Endothelial cell of umbilical vein (primary cell): ENCODE measurements around the gene CHSY1. TPM values are rescaled to one million over a fixed set of nuclear protein-coding genes. Genes with fewer than 3 reads are reported as not detected.

Source experiments
- BruUV-seq: library from RNA; stranded (reverse); fragments of 400-500 nt; replicated peaks from 2 replicates; lab custom pipeline; 2021; lab: Mats Ljungman, UMichigan
- CTCF ChIA-PET: fragments of 300-600, 350-600 bp; sonication (Branson Sonifier 250); formaldehyde crosslinking; loops from one replicate; lab custom pipeline; 2021; ENCODE audit warnings: antibody characterized with exemption, inconsistent platforms; lab: Charles Lee
- POLR2A ChIA-PET: fragments of 300-600, 350-600 bp; sonication (Branson Sonifier 250); formaldehyde crosslinking; loops from one replicate; lab custom pipeline; 2021; ENCODE audit warnings: antibody characterized with exemption, inconsistent platforms; lab: Charles Lee
- DNase-seq: peaks from one replicate; pipeline ENCODE4 v3.0.0-alpha.2; 2011; ENCODE audit warnings: low read depth, low spot score
- FAIRE-seq: peaks from 2 replicates; lab custom pipeline; 2011; peaks lifted over from hg19 to GRCh38; lab: Jason Lieb, UNC
- H2AFZ ChIP-seq: 2 replicates; pipeline ENCODE4 v1.6.0; 2012; ENCODE audit warnings: low read depth, low read length, control low read depth, inconsistent platforms
- H3K27ac ChIP-seq: 2 replicates; pipeline ENCODE4 v1.5.1; 2011; ENCODE audit warnings: low read depth, mild to moderate bottlenecking, control low read depth, low read length, moderate library complexity; ENCODE audit not compliant: insufficient read depth
- H3K27me3 ChIP-seq, 2 experiments: 2 replicates each; pipeline versions ENCODE4 v1.6.0 to v1.6.1; 2011; ENCODE audit warnings: low read length in 2 of 2, mixed read lengths in 1 of 2; ENCODE audit not compliant: control insufficient read depth in 2 of 2, insufficient read depth in 2 of 2
- H3K36me3 ChIP-seq, 2 experiments: 2 replicates in 1 of 2; 3 replicates in 1 of 2; pipeline ENCODE4 v1.5.1; 2011; ENCODE audit warnings: low read length in 2 of 2, mild to moderate bottlenecking in 1 of 2, moderate library complexity in 1 of 2; ENCODE audit not compliant: control insufficient read depth in 2 of 2, insufficient read depth in 2 of 2; ENCODE audit errors: extremely low read depth in 1 of 2
- H3K4me1 ChIP-seq: 3 replicates; pipeline ENCODE4 v1.5.1; 2011; ENCODE audit warnings: mild to moderate bottlenecking, low read length; ENCODE audit not compliant: control insufficient read depth, insufficient read depth; ENCODE audit errors: extremely low read depth
- H3K4me2 ChIP-seq: 2 replicates; pipeline ENCODE4 v1.6.1; 2011; ENCODE audit warnings: low read length, control low read depth, mixed read lengths; ENCODE audit not compliant: insufficient read depth
- H3K4me3 ChIP-seq, 3 experiments: fragments of 200-600 bp in 1 of 3; sonication (generic), shearing (Covaris generic) in 1 of 3; replicated peaks in 1 of 3; 2 replicates each; pipeline ENCODE4 v1.5.1; 2011 to 2016; ENCODE audit warnings: control low read depth in 3 of 3, low read length in 3 of 3, mild to moderate bottlenecking in 2 of 3, inconsistent platforms in 1 of 3, low read depth in 1 of 3, moderate library complexity in 1 of 3; ENCODE audit not compliant: insufficient read depth in 1 of 3
- H3K79me2 ChIP-seq: 2 replicates; pipeline ENCODE4 v1.6.0; 2012; ENCODE audit warnings: low read length, inconsistent platforms; ENCODE audit not compliant: control insufficient read depth, insufficient read depth
- H3K9ac ChIP-seq: replicated peaks from 2 replicates; pipeline ENCODE3; 2011; ENCODE audit warnings: low read length, control low read depth; ENCODE audit not compliant: insufficient read depth; ENCODE audit errors: extremely low read depth
- H3K9me1 ChIP-seq: replicated peaks from 3 replicates; pipeline ENCODE4 v1.6.0; 2011; ENCODE audit warnings: mild to moderate bottlenecking, low read length; ENCODE audit not compliant: control insufficient read depth, insufficient read depth; ENCODE audit errors: extremely low read depth
- H3K9me3 ChIP-seq: replicated peaks from 2 replicates; pipeline ENCODE4 v1.5.1; 2012; ENCODE audit warnings: low read length, inconsistent platforms; ENCODE audit not compliant: control insufficient read depth, insufficient read depth
- H4K20me1 ChIP-seq: replicated peaks from 2 replicates; pipeline ENCODE3; 2011; ENCODE audit warnings: mild to moderate bottlenecking, low read length; ENCODE audit not compliant: control insufficient read depth, insufficient read depth; ENCODE audit errors: extremely low read depth
- EZH2 ChIP-seq: IDR thresholded peaks from 2 replicates; pipeline ENCODE4 v1.6.1; 2012; ENCODE audit warnings: borderline replicate concordance, low read depth, mild to moderate bottlenecking, moderate library complexity, low read length, inconsistent platforms; ENCODE audit not compliant: severe bottlenecking
- FOS ChIP-seq: IDR thresholded peaks from 2 replicates; pipeline ENCODE4 v1.6.1; 2011; ENCODE audit warnings: mild to moderate bottlenecking, low read length, moderate library complexity, borderline replicate concordance; ENCODE audit not compliant: insufficient read depth
- GATA2 ChIP-seq: IDR thresholded peaks from 2 replicates; pipeline ENCODE4 v1.7.0; 2011; ENCODE audit warnings: low read depth, mild to moderate bottlenecking, moderate library complexity, mixed read lengths, low read length; ENCODE audit not compliant: insufficient read length, insufficient read depth
- JUN ChIP-seq: IDR thresholded peaks from 2 replicates; pipeline ENCODE4 v1.6.1; 2011; ENCODE audit warnings: borderline replicate concordance, low read depth; ENCODE audit not compliant: insufficient read length, insufficient read depth
- MYC ChIP-seq: IDR thresholded peaks from one replicate; pipeline ENCODE4 v1.6.1; 2011; ENCODE audit warnings: mild to moderate bottlenecking, low read depth, low read length
- POLR2A ChIP-seq: IDR thresholded peaks from 2 replicates; pipeline ENCODE4 v1.6.1; 2012; ENCODE audit warnings: low read depth, mild to moderate bottlenecking, control low read depth, low read length
- POLR2AphosphoS5 ChIP-seq: IDR thresholded peaks from 2 replicates; pipeline ENCODE4 v1.6.1; 2012; ENCODE audit warnings: low read depth, mild to moderate bottlenecking, control low read depth, low read length, moderate library complexity; ENCODE audit not compliant: insufficient read depth
- dilution Hi-C: fragments of 300-500 bp; cut with MboI; formaldehyde crosslinking; loops from one replicate; pipeline ENCODE4 v1.15.0; 2019; ENCODE audit warnings: low sequenced_read_pairs; ENCODE audit not compliant: extremely low pct_ligation_motif_present
- intact Hi-C: fragments of 100-400 bp; cut with micrococcal nuclease; formaldehyde crosslinking; loops from one replicate; pipeline ENCODE4 v1.10.0; 2022
- polyA plus RNA-seq, 4 experiments: library from polyadenylated mRNA; depleted of rRNA in 3 of 4; stranded (reverse) in 3 of 4; unstranded in 1 of 4; fragments of >200 nt; gene quantifications; 2 replicates each; pipeline versions ENCODE4 v1.2.1 to v1.2.3, GENCODE V29; 2011 to 2012; ENCODE audit warnings: missing spikeins in 1 of 4
- total RNA-seq: library from RNA; stranded (reverse); gene quantifications from 2 replicates; pipeline ENCODE4 v1.2.3, GENCODE V29; 2021
- TF ChIP-seq, protein P1 (sequence below), 2 donors: IDR thresholded peaks; 1 replicate in 1 of 2; 2 replicates in 1 of 2; pipeline ENCODE4 v1.5.1; 2011; ENCODE audit warnings: low read length in 2 of 2, mild to moderate bottlenecking in 2 of 2, moderate library complexity in 2 of 2, control low read depth in 1 of 2, inconsistent platforms in 1 of 2, low read depth in 1 of 2; ENCODE audit not compliant: insufficient read depth in 1 of 2; ENCODE audit errors: extremely low read depth in 1 of 2
- TF ChIP-seq, protein P2 (sequence below): IDR thresholded peaks from 2 replicates; pipeline ENCODE4 v1.6.1; 2011; ENCODE audit not compliant: insufficient read depth, insufficient read length

The CHSY1 gene
- total and polyA plus RNA-seq, 2 donors (not counting 3 experiments of a cell fraction or from before 2014, with no cell fraction given), result 23.7 to 50.8 TPM

DNA sequence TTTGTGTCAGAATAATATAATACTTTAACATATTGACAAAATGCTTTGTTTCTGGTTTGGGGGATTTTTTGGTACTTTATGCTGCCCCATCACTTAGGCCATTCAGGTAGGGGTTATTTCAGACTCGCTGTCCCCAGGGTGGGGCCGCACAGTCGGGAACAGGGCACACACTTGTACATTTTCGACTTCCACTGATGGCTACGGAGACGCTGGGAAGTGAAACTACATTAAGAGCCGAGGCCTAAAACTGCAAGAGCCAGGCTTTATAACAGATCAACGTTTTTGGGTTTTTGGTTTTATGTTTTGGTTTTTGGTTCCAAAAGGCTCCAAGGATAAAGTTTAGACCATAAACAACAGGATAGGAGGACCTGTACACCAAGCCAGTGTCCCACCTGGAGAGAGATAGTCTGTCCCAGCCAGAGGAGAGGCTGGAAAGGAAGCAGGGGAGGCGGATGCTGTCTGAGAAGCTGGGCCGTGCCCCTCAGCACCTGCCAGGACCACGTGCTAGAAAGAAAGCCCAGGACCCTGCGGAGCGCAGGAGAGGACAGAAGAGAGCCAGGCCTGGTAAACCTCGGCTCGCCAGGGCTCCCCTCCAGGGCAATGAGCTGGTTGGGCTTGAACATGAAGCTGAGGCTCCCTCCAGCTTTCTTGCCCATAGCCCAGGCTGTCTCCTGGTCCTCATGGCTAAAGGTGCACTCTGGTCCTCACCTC, 111.7 kb downstream of the CHSY1 start:
- dilution Hi-C loops, result no loop called here

More for the DNA sequence above, 111.7 kb downstream of the CHSY1 start:
- no peak overlapping the region for H2AFZ ChIP-seq
- ChIA-PET POLR2A (no interaction called here), CTCF (interaction anchor here (1.1 to 1.4 kb wide), 2 partner anchors 9 to 11 kb away, joined by 4 to 7 read pairs; no protein-coding TSS in a partner anchor)
- FAIRE-seq, result no peak
- no peak overlapping the region for H3K4me2 ChIP-seq
- no peak overlapping the region for H3K4me3 ChIP-seq
- no peaks in the 10 kb centered on the region for H3K27me3 ChIP-seq
- no TSS peak for BruUV-seq
- H3K9me3 ChIP-seq, result no peaks in the 10 kb centered on the region
- no peaks in the 10 kb centered on the region for H3K9me1 ChIP-seq
- H3K79me2 ChIP-seq, result no peaks in the 10 kb centered on the region
- H3K9ac ChIP-seq, result no peak overlapping the region
- H3K27ac ChIP-seq, result no peak overlapping the region
- TF ChIP-seq EZH2 (no peak), FOS (no peak), GATA2 (no peak), MYC (no peak), POLR2AphosphoS5 (no peak), JUN (no peak), POLR2A (no peak)
- TF ChIP-seq, protein P1, sequence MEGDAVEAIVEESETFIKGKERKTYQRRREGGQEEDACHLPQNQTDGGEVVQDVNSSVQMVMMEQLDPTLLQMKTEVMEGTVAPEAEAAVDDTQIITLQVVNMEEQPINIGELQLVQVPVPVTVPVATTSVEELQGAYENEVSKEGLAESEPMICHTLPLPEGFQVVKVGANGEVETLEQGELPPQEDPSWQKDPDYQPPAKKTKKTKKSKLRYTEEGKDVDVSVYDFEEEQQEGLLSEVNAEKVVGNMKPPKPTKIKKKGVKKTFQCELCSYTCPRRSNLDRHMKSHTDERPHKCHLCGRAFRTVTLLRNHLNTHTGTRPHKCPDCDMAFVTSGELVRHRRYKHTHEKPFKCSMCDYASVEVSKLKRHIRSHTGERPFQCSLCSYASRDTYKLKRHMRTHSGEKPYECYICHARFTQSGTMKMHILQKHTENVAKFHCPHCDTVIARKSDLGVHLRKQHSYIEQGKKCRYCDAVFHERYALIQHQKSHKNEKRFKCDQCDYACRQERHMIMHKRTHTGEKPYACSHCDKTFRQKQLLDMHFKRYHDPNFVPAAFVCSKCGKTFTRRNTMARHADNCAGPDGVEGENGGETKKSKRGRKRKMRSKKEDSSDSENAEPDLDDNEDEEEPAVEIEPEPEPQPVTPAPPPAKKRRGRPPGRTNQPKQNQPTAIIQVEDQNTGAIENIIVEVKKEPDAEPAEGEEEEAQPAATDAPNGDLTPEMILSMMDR (IDR thresholded peaks at IDR 0.05; ENCODE audit: extremely low read depth in 1 of 2, insufficient read depth in 1 of 2, low read depth in 1 of 2, low read length in 2 of 2), result no peak
- TF ChIP-seq, protein P2, sequence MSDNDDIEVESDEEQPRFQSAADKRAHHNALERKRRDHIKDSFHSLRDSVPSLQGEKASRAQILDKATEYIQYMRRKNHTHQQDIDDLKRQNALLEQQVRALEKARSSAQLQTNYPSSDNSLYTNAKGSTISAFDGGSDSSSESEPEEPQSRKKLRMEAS, result no peak
- intact Hi-C loops, result no loop called here
- H3K4me1 ChIP-seq, result no peaks in the 10 kb centered on the region
- DNase-seq, result no peak
- no peaks in the 10 kb centered on the region for H3K36me3 ChIP-seq
- H4K20me1 ChIP-seq, result no peaks in the 10 kb centered on the region
